Ramos (cell line): ENCODE data around the gene WDFY3.

Source experiments
- in situ Hi-C: fragments of 300-500 bp; cut with MboI; formaldehyde crosslinking; loops from one replicate; pipeline ENCODE4 v1.14.3; 2022; ENCODE audit warnings: low sequenced_read_pairs; ENCODE audit not compliant: unreplicated experiment

The WDFY3 gene

DNA sequence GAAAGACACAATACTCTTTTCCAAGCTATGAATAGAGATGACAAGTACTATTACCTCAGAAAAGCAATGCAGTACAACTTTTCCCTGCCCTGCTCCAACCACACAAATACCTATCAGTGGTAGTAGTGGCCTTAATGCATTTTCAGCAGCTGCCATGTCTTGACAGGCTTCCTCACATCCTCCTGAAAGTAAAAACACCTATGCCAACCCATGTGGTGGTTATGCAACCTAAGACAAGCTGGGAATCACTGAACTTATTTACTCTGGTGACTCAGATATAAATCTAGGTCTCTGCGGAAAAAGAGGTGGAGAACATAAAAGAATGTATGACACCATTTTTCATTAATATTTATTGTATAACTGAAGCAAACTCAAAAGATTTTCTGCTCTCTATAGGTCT lies 14.5 kb downstream of the WDFY3 start:
- in situ Hi-C loops: no loop called here

DNA sequence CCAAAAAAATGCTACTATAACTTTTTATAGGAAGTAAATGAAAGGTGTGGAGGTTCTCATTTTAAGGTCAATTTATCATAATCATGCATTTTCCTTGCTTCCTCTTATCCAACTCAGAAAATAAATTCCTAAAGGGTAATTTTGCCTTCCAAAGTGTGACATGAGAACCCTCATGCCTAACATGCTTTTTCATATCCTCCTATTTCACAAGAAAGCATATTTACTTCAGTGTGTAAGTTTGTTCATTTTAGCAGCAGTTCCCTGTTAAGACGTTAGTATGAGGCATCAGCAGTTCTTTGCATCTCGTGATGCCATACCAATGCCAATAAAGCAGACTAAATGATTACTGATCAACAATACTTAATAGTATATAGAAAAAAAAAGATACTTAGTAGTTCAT lies 18.4 kb downstream of the WDFY3 start:
- in situ Hi-C loops: no loop called here

DNA sequence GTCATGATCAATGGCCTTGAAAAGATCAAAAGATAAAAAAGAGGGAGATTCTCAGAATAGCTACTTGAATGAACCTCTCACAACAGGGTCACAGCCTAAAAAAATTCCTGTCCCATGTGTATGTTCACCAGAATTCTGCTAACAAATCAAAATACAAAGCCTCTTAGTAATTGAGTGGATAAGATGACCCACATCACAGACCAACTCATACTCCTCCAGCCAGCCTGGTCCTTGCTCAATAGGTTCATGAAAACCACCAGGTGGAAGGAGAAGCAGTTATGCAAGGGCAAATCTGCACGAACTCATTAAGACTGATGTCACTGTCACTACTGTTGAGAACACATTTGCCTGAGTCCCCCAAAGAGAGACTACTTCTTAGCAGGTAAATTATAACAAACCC lies 21.5 kb downstream of the WDFY3 start:
- in situ Hi-C loops: no loop called here

DNA sequence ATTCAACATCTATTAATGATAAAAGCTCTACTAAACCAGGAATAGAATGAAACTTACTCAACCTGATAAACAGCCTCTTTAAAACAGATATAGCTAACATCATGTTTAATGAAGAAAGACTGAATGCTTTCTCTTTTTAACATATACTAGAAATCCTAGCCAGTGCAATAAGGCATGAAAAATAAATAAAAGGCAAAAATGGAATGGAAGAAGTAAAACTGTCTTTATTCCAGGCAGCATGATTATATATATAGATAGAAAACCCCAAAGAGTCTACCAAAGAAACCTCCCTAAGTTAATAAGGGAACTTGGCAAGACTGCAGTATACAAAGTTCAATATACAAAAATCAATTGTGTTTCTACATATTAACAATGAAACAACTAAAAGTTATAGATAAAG lies 25.5 kb downstream of the WDFY3 start:
- in situ Hi-C loops: no loop called here

DNA sequence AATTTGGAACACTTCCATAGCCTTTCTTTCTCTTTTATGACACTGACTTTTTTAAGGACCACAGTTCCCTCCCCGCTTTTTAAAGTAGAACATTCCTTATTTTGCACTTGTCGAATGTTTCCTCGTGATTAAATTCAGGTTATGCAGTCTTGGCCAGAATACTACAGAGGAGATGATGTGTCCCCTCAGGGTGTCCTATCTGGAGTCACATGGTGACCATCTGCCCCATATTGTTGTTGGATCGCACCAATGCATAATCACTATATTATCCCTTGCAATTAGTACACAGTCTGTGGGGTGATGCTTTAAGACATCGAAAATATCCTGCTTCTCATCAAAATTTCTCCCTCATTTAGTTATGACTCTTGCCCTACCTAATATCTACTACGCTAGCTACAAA lies 27.4 kb downstream of the WDFY3 start:
- in situ Hi-C loops: no loop called here

DNA sequence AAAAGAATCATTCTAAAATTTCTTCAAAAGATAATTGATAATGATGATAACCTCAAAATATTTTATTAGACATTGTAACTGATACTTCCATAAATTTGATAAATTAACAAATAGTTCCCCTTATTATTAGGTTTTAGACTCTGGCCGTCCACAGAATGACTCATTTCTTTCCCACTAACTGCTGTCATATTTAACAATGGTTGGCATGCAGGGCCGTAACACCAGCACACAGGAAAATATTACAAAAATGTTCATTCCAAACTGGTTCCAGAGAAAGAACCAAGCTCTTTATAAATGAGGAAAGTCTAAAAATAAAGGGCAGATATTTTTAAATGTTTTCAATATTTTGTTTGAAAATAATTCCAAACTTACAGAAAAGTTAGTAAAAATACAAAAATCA lies 28.2 kb downstream of the WDFY3 start:
- in situ Hi-C loops: no loop called here

DNA sequence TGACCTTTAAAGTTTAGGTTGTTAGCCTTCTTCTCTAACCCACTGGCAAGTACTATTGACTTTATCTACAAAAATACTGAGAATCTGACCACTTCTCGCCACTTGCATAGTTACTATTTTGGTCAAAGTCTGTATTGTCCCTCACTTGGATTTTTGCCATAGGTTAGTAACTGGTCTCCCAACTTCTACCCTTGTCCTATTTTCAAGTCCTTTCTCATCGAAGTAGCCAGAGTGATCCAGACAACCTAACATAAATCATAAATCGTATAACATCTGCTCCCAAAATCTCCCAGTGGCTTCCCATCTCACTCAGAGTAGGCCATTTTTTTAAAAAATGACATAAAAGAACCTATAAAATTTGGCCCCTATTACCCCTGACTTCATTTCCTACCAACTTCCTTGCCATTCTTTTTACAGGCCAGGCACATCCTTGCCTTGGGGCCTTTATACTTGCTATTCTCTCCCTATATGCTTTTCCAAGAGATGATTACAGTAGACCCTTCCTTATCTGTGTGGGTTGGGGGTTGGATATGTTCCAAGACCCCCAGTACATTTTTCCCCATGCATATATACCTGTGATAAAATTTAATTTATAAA lies 29.0 kb downstream of the WDFY3 start:
- in situ Hi-C loops: no loop called here

DNA sequence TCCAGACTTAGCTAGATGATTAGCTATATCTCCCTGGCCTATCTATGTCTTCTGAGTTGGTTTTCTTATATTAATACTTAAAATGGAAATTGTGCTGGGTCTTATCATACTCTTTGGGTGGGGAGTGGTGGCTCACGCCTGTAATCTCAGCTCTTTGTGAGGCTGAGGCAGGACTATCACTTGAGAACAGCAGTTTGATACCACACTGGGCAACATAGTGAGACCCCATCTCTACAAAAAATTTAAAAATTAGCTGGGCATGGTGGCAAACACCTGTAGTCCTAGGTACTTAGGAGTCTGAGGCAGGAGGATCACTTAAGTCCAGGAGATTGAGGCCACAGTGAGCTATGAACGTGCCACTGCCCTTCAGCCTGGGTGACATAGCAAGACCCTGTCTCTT lies 30.4 kb downstream of the WDFY3 start:
- in situ Hi-C loops: no loop called here

DNA sequence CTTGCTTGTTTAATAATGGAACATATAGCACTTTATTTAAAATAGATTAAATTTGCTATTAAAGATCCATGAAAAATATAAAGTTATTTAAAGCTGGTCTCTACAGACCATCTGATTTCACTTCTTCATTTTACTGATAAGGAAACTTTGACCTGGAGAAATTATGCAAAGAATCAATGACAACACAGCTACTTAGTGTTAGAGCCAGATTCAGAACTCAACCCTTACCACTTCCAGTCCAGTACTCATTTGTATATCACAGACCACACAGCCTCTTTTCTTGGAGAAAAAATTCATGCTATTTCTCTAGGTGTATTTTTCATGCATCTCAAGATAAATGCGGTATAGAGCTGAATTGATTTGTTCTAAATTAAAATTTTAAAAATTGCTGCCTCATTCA lies 34.0 kb downstream of the WDFY3 start:
- in situ Hi-C loops: no loop called here

DNA sequence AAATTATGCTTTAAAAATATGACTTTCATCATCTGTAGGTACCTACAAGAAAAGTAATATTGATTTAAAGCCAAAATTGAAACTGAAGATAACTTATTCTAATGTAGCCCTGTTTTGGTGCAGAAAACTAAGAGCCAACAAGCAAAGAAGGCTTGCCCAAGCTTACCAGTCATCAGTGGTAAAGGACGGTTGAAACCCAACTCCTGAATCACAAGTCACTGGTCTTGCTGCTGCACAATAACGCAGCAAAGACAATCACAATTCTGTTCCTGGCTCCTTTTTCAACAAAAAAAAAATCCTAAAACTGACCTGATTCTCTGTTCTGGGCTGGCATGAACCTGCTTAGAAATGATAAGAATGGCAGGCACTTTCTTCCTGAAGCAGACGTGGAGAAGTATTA lies 34.5 kb downstream of the WDFY3 start:
- in situ Hi-C loops: no loop called here

DNA sequence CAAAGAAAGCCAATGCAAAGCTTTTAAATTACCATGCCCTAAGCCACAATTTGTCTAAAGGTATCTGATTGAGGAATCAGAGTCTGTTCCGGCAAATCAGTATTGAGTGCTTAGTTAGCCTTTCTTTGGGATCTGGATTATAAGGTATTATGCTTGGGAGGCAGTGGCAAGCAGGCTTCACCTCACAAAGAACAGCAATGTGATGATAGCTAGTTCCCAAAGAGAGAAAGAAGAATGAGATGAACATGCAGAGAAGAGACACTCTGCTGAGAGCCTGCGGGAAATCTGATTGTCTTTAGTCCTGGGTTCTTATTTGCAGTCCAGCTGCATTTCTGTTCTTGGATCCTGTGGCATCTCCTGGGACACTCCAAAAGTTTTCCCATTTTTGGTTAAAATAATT lies 35.2 kb downstream of the WDFY3 start:
- in situ Hi-C loops: no loop called here

DNA sequence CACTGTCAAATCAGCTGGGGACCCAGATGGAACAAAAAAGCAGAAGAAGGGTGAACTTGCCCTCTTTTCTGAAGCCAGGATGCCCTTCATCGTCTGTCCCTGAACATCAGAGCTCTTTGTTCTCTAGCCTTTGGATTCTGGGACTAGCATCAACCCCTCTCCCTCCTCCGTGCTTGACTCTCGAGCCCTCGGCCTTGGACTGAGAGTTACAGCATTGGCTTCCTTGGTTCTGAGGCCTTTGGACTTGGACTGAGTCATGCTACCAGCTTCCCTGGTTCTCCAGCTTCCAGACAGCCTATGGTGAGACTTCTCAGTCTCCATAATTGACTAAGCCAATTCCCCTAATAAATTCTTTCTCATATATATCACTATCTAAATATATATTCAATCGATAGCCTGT lies 38.4 kb downstream of the WDFY3 start:
- in situ Hi-C loops: no loop called here

DNA sequence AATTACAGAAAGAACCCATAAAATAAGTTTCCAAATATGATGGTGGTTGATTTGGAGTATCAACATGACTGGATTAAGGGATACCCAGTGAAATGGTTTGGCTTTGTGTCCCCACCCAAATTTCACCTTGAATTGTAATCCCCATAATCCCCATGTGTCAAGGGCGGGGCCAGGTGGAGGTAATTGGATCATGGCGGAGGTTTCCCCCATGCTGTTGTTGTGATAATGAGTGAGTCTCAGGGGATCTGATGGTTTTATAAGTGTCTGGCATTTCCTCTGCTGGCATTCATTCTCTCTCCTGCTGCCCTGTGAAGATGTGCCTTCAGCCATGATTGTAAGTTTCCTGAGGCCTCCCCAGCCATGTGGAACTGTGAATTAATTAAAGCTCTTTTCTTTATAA lies 39.1 kb downstream of the WDFY3 start:
- in situ Hi-C loops: no loop called here

DNA sequence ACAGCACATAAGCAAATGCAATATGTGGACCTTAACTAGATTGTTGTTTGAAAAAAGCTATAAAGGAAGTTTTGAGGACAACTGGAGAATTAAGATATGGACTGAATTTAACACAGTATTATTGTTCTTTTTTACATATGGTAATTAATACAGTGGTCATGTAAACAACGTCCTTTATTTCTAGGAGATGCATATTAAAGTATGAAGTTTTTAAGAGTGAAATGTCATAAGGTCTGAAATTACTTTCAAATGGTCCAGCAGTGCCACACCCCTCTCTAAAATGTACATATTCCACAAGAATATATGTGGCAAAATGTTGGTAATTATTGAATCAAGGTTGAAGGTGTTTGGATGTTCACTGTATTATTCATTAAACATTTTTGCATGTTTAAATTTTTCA lies 40.9 kb downstream of the WDFY3 start:
- in situ Hi-C loops: no loop called here

DNA sequence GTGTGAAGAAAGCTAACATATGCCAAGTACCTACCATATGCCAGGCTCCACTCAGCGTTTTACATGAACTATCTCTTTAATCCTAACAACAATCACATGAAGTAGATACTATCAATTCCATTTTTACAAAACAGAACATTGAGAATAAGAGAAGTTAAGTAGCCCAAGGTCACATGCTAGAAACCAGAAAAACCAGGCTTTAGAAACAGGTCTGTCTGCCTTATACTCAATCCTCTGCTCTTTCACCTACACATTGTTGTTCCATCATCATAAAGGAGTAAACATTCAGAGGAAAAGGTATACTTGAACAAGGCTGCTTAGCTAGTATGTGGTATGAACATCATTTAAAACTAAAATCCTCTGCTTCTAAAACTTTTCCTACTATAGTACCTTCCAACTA lies 42.1 kb downstream of the WDFY3 start:
- in situ Hi-C loops: no loop called here

DNA sequence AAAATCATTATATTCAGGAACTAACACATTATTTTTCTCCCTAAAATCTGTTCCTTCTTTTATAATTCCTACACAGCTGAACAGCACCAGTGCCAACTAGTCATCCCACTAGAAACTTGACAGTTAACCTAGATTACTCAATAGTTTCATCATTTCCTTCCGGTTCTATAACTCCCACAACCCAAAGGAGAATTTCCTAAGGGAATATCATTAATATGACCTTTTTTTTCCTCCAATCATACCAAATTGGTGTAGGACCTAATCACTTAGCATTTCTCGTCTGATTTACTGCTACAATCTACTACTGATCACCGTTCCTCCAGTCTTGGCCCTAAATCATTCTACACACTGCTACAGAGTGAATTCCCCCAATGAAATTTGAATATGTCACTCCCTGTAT lies 45.9 kb downstream of the WDFY3 start:
- in situ Hi-C loops: no loop called here

DNA sequence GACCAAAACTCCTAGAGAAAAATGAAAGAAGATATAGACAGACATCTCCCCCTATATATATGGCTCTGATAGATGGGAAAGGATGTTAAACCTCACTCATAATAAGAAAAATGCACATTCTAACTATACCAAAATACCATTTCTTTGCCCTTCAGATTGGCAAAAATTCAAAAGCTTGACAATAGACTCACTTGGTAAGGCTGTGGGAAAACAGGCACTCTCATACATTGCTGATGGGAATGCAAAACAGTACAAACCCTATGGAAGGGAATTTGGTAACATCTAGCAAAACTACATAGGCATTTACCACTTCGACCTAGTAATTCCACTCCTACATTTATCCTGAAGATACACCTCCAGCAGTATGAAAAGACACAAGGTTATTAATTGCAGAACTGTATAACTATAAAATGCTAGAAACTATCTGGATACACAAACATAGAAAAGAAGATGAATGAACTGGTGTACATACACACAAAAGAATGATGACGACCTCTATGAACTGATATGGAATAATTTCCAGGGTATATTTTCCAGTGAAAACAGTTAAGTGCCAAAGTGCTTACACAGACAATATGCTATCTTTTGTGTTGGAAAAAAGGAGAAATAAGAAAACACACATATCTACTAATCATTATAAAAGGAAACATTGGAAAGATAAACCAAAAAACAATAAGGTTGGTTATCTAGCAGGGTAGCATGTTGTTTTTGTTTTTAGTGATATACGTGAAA lies 48.5 kb downstream of the WDFY3 start:
- in situ Hi-C loops: no loop called here

DNA sequence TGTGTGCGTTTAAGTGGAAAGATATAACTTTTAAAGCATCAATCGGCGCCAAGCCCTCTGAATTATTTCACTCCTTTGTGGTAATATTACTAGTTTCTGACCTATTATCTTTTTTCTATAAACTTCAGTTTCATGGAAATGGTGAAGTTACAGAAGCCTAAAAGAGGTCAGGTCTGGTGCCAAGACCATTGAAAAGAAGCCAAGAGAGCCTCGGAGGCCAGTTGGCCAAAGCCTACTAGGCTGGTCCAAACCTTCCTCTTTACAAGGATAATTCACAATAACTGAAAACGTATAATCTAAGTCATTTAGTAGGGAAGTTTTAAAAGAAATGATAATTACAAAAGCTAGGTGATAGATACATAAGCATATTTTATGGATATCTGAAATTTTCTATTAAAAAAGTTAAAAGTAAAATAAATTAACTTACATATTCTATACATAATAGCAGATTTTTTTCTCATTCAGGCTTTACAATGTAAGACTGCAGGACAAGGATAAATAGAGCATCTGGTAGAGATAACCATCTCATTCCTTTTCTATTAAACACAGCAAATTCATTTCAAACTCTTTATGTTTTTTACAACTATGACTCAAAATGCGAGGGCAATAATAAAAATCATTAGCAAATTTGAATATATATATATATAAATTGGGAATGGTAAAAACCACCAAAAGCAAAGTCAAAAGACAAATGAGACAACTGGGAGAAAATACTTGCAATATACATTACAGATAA lies 49.2 kb downstream of the WDFY3 start:
- in situ Hi-C loops: no loop called here

DNA sequence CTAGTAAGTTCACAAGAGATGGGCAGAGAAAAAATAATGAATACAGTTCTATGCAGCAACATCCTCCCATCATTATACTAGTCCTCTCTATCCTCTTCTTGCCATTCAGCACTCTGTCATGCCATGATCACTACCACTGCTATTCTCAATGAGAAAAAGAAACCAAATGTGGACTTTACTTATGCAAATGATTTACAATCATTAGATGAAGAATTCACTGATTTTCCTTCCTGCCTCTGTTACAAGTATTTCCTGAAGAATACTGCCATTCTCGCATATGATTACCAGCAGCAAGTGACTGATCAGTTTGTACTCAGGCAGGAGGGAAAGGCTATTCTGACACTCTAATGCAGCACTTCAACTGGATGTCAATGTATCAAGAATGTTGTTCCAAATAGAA lies 50.3 kb downstream of the WDFY3 start:
- in situ Hi-C loops: no loop called here

DNA sequence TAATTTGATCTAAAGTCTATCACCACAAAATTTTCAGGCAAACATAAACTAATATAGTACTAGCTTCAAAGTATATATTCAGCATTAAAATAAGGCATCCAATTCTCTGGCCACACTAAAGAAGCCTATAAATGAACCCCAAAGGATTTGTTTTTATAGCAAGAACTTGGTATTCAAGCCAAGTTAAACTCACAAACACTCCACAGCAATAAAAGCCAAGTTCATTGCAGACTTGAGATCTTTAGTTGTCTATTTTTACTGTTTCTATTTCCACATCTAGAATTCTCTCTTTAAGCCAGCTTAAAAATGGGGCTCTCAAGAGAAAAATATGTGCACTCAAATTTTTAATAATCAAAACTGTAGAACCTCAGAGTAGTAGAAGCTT lies 51.1 kb downstream of the WDFY3 start:
- in situ Hi-C loops: no loop called here

DNA sequence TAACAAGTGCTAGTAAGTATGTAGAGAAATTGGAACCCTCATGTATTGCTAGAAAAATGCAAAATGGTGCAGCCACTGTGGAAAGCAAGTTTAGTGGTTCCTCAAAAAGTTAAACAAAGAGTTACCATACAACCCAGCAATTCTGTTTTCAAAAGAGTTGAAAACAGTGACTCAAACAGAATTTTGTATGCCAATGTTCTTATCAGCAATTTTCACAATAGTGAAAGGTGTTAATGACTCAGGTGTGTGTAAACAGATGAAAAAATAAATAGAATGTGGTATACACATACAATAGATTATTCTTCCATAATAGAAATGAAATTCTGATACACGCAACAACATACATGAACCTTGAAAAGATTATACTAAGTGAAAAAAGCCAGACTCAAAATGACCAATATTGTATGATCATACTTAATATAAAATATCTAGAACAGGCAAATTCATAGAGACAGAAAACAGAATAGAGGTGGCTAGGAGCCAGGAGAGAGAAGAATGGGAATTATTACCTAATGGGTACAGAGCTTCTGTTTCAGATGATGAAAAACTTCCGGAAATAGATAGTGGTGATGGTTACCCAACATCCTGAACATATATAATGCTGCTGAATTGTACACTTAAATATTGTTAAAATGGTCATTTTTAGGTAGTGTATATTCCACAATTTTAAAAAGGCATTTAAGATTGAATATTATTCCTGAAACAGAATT lies 51.6 kb downstream of the WDFY3 start:
- in situ Hi-C loops: no loop called here
